Activated CD4-positive, alpha-beta T cell treated with anti-CD3 and anti-CD28 coated beads, Interleukin-2, amount 50 U/mL, for 16 hours (primary cell): Measurements from ENCODE around the gene DHX57.
A peak's percentile ranks its signal among the peaks of the same experiment; 100 is the strongest.

Source experiments
- DNase-seq: peaks from one replicate; pipeline ENCODE4 v3.0.0-alpha.2; 2020

Gene DHX57

DNA sequence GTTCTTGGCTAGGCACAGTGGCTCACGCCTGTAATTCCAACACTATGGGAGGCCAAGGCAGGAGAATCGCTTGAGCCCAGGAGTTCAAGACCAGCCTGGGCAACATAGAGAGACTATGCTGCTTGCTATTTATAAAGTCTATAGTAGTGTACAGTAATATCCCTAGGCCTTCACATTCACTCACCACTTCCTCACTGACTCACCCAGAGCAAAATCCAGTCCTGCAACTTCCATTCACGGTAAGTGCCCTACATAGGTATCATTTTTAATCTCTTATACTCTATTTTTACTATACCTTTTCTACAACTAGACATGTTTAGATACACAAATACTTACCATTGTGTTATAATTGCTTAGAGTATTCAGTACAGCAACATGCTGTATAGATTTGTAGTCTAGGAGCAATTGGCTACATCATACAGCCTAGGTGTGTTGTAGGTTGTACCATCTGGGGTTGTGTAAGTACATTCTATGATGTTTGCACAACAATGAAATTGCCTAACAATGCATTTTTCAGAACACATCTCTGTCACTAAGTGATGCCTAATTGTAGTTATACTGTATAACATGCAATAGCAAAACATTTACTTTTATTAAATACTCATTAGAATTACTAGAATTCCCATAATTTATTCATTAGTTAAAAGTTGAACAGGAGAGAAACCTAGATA lies 8.8 kb downstream of the DHX57 start:
- peak; percentile 54 for DNase-seq

GRCh38 chr2:38863061-38863695 lies 12.6 kb downstream of the DHX57 start:
- DNase-seq = peak; percentile 57

DNA sequence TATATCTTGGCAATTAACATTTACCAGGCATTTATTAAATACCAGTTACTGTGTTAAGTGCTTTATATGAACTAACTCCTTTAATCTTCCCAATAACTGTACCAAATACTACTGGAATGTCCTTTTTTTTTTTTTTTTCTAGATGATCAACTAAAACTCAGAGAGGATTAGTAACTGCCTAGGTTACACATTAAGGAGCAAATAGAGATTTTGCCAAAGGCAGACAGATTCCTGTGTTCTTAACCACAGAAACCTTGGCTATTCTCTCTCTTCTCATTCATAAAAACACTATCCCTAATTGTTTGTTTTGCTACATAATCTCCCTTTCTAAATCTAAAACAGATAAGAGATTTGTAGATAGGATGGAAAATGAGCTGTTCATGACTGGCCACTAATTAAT lies 13.3 kb downstream of the DHX57 start:
- no peak for DNase-seq

GRCh38 chr2:38856165-38856564 lies 19.6 kb downstream of the DHX57 start:
- DNase-seq = peak; percentile 27

DNA sequence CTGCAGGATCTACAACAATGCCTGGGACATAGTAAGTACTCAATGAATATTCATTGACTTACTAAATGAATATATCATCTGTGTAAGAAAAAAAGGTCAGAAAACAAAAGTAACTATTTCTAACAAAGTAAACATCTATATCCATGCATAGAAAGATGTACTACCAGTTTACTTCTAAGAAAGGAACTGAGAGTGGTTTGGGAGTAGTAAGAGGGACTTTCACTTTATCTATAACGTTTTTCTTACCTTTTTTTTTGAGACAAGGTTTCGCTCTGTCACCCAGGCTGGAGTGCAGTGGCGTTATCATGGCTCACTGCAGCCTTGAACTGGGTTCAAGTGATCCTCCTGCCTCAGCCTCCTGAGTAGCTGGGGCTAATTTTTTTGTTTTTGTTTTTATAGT lies 25.7 kb downstream of the DHX57 start:
- DNase-seq = no peak

GRCh38 chr2:38836791-38837190 lies 38.9 kb downstream of the DHX57 start:
- no peak for DNase-seq

GRCh38 chr2:38835990-38836389 lies 39.7 kb downstream of the DHX57 start:
- DNase-seq = peak; percentile 6

DNA sequence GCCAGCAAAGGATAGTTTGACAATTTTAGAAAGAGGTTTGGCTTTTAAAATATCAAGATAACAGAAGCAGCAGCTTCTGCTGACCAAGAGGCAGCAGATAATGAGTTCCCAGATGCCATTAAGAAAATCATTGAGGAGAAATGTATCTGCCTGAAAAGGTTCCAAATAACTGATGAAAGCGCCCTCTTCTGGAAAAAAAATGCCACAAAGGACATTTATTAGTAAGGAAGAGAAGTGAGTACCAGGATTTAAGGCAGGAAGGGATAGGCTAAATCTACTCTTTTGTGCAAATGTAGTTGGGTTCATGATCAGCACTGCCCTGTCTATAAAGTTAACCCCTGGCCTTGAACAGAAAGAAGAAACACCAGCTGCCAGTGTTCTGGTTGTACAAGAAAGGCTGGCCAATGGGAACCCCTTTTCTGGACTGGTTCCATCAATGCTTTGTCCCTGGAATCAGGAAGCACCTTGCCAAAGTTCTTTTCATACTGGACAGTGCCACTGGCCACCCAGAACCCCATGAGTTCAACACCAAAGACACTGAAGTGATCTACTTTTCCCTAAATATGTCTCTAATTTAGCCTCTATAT lies 40.6 kb downstream of the DHX57 start:
- peak; percentile 34 for DNase-seq

DNA sequence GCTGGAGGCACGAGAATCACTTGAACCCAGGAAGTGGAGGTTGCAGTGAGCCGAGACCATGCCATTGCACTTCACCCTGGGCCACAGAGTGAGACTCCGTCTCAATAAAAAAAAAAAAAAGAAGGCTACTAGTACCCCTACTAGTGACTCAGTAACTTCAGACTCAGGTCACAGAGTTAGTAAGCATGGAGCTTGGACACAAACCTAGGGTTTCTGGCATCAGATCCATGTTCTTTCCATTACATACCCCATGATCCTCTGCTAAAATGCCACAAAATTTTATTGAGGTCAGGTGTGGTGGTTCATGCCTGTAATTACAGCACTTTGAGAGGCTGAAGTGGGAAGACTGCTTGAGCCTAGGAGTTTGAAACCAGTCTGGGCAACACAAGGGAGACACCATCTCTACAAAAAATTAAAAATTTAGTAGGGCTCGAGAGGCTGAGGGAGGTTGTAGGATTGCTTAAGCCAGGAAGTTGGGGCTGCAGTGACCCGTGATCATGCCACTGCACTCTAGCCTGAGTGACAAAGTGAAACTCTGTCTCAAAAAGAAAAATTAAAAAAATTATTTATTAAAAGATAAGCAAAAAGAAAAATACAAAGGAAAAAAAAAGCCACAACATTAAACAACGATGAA lies 45.1 kb downstream of the DHX57 start:
- no peak for DNase-seq

- no peak for DNase-seq
Observed at GRCh38 chr2:38829971-38830370, 45.8 kb downstream of the DHX57 start.

- no peak for DNase-seq
Observed at GRCh38 chr2:38828460-38828859, 47.3 kb downstream of the DHX57 start.

- DNase-seq = peak; percentile 18
Observed at GRCh38 chr2:38827539-38828145, 48.1 kb downstream of the DHX57 start.

GRCh38 chr2:38825956-38826355 lies 49.8 kb downstream of the DHX57 start:
- DNase-seq = no peak

DNA sequence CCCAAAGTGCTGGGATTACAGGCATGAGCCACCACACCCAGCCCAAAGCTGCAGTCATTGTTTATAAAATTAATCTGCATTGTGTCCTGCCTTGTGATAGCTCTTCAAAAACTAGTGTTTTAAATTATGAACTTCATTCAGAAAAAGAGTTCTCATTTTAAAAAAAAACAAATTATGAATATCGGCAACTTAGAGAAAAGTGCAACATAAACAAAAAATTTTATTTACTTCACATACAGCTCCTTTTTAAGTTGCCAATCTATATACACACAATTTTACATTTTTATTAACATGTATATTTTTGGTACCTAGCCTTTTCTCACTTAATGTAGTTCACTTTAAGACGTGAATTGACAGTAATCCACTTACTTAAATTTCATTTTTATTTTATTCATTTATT lies 50.8 kb downstream of the DHX57 start:
- no peak for DNase-seq

DNA sequence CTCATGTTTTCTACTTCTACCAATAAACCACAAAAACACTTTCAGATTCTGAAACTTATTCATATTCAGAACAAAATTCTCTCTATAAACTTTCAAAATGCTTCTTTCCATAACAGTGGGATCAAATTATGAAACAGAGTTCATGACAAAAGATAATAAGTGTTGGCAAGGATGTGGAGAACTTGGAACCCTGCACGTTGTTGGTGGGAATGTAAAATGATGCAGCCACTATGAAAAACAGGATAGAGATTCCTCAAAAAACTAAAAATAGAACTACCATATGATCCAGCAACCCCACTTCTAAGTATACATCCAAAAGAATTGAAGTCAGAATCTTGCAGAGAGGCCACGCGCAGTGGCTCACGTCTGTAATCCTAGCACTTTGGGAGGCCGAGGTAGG lies 52.3 kb downstream of the DHX57 start:
- DNase-seq = no peak

GRCh38 chr2:38818565-38818964 lies 57.2 kb downstream of the DHX57 start:
- DNase-seq = no peak

DNA sequence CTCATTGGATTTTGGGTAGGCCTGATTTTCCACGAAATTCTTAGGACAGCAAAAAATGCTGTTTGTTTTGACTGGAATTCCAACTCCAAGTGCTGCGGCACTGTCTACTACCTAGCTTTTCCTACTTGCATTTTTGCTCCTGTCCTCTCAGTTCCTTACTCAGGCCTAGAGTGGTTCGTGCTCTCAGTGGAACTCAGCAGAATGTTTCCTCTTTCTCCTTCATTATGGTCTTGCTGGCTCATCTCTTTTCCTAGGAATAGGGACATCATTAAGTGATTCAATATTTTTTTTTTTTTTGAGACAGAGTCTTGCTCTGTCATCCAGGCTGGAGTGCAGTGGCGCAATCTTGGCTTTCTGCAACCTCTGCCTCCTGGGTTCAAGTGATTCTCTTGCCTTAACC lies 59.8 kb downstream of the DHX57 start:
- no peak for DNase-seq

DNA sequence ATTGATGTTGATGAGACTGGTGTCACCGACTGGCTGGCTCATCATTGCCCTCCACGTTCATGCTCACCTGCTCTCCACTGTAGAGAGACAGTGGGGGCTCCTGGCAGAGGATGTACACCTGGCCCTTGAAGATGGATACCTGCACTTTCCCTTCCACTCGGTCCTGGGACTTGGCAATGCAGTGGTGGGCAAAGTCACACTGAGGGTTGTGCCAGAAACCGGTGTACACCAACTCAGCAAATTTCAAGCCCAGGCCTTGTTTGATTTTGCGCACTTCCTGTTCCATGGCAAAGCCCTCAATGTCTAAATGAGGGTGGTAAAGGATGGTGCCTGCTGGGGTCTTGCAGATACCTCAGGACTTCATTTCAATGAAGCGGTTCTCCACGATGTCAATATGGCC lies 65.2 kb downstream of the DHX57 start:
- DNase-seq = no peak

DNA sequence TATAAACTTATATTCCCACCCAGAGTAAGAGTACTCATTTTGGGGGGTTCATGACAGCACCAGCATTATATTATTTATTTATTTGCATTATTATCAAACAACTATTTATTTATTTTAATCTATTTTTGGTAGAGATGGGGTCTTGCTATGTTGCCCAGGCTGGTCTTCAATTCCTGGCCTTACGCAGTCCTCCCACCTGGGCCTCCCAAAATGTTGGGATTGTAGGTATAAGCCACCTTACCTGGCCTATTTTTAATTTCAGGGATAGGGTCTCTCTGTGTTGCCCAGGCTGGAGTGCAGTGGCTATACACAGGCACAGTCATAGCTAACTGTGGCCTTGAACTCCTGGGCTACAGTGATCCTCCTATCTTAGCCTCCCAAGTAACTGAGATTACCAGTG lies 67.1 kb downstream of the DHX57 start:
- no peak for DNase-seq

- DNase-seq = no peak
Observed at GRCh38 chr2:38806733-38807059, 69.0 kb downstream of the DHX57 start.

DNA sequence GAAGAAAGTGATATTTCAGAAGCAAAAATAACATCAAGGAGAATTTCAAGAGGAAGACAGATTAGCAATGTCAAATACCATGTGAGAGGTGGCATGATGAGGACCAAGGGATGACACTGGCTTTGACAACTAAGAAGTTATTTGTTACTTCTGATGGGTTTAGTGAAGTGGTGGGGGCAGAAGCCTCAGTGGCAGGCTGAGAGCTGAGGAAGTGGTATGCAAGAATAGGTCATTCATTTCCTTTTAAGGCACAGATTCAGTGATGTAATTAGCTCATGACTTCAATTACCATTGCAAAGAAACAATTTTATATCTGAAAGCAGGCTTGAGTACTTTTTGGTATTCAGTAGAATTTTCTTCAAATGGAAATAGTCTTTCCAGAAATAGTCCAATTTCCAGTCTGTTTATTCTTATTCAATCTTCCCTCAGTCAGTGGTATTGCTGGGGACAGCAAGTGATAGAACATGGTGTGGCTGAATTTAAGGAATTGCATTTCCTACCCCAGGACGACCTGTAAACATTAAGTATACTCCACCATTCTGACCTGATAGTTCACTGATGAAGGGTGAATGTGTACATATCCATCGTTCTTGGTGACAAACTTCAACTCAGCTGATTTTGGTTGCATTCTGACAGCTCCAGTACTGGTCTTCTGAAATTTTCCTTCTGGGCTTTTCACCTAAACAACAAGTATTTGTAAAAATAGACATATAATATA lies 69.6 kb downstream of the DHX57 start:
- no peak for DNase-seq

DNA sequence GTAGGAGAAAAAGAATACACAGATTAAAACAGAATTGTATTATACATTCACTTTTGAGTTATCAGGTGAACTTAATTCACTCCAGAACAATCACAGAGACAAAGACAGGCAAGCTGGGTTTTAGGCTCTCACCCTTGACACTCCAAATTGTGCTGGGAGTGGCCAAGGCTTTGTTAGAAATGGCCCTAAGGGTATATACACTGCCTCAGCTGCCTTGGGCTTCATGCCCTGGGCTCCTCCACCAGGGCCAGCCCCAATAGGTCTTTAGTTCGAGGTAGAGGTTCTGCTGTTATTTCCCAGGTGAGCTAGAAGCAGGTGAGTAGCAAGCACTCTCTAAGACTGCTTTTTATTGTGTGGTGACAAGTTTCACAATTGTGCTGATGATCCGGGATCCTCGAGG lies 77.8 kb downstream of the DHX57 start:
- DNase-seq = no peak

DNA sequence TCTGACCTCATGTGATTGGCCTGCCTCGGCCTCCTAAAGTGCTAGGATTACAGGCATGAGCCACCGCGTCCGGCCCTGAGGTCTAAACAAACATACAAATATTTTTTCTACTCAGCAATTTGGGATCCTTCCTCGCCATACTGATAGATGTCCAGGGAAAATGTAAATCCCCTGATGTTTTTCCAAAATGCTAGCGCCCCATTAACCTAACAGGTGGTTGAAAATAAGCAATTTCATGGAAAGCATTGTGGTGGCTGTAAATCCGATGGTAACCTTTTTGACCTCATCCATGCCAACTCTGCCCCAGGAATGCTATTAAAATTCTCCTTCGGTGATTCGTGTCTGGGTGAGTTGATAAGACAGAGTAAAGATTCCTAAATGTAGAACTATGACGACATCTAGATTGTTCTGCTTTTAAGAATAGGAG lies 78.5 kb downstream of the DHX57 start:
- DNase-seq = no peak
